Neural cell (in vitro differentiated cells): ENCODE data around the gene RBM20.

ENCODE experiments used
- TF ChIP-seq, protein P1 (sequence below): IDR thresholded peaks from 2 replicates; pipeline ENCODE4 v1.6.1; 2012; ENCODE audit warnings: borderline replicate concordance
- TF ChIP-seq, protein P2 (sequence below): fragments of 450-650 bp; IDR thresholded peaks from 2 replicates; pipeline ENCODE4 v1.5.1; 2014; ENCODE audit warnings: antibody characterized with exemption, mild to moderate bottlenecking, moderate library complexity; ENCODE audit not compliant: poor library complexity, severe bottlenecking

DNA sequence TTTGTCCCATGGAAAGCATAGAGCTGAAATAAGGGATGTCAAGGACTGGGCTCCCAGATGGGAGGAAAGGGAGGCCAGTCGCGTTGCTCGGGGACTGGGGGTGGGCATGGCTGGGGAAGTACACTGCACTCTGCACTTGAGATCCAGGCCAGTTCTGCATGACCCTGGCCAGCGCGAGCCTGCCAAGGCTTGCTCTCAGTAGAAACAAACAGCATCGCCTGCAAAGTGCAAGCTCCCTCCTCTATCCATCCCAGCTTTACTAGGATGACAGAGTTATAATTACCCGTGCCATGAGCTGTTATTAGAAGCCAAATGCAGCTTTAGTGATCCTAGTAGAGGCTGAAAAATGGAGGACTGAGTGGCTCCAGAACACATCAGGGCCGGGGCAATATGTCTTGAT, 183.7 kb downstream of the RBM20 start:
- TF ChIP-seq, protein P1, sequence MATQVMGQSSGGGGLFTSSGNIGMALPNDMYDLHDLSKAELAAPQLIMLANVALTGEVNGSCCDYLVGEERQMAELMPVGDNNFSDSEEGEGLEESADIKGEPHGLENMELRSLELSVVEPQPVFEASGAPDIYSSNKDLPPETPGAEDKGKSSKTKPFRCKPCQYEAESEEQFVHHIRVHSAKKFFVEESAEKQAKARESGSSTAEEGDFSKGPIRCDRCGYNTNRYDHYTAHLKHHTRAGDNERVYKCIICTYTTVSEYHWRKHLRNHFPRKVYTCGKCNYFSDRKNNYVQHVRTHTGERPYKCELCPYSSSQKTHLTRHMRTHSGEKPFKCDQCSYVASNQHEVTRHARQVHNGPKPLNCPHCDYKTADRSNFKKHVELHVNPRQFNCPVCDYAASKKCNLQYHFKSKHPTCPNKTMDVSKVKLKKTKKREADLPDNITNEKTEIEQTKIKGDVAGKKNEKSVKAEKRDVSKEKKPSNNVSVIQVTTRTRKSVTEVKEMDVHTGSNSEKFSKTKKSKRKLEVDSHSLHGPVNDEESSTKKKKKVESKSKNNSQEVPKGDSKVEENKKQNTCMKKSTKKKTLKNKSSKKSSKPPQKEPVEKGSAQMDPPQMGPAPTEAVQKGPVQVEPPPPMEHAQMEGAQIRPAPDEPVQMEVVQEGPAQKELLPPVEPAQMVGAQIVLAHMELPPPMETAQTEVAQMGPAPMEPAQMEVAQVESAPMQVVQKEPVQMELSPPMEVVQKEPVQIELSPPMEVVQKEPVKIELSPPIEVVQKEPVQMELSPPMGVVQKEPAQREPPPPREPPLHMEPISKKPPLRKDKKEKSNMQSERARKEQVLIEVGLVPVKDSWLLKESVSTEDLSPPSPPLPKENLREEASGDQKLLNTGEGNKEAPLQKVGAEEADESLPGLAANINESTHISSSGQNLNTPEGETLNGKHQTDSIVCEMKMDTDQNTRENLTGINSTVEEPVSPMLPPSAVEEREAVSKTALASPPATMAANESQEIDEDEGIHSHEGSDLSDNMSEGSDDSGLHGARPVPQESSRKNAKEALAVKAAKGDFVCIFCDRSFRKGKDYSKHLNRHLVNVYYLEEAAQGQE = no peak
- TF ChIP-seq, protein P2, sequence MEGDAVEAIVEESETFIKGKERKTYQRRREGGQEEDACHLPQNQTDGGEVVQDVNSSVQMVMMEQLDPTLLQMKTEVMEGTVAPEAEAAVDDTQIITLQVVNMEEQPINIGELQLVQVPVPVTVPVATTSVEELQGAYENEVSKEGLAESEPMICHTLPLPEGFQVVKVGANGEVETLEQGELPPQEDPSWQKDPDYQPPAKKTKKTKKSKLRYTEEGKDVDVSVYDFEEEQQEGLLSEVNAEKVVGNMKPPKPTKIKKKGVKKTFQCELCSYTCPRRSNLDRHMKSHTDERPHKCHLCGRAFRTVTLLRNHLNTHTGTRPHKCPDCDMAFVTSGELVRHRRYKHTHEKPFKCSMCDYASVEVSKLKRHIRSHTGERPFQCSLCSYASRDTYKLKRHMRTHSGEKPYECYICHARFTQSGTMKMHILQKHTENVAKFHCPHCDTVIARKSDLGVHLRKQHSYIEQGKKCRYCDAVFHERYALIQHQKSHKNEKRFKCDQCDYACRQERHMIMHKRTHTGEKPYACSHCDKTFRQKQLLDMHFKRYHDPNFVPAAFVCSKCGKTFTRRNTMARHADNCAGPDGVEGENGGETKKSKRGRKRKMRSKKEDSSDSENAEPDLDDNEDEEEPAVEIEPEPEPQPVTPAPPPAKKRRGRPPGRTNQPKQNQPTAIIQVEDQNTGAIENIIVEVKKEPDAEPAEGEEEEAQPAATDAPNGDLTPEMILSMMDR = no peak
